Naive thymus-derived CD8-positive, alpha-beta T cell (primary cell): Measurements from ENCODE around the gene WTAP. TPM values are rescaled to one million over a fixed set of nuclear protein-coding genes. Genes with fewer than 3 reads are reported as not detected.
"Not testable (repeated sequence)": the region's sequence is repeated elsewhere in the genome, so short reads cannot be mapped to it uniquely, and the experiment has no call there.

ENCODE experiments used
- ATAC-seq, 2 donors: fragments of 150-1000 bp; cut with Tn5 transposase in 1 of 2; sonication (Bioruptor Pico), chemical (Tn5 transposase) in 1 of 2; 1 replicate in 1 of 2; 2 replicates in 1 of 2; pipeline ENCODE4 v1.10.0; 2021; ENCODE audit warnings: mild to moderate bottlenecking in 2 of 2, moderate library complexity in 2 of 2
- POLR2A ChIA-PET: fragments of 350-600 bp; sonication (Branson Sonifier 250); formaldehyde crosslinking; loops from one replicate; lab custom pipeline; 2021; ENCODE audit warnings: antibody characterized with exemption; lab: Charles Lee
- DNase-seq, 10 donors: peaks; one replicate each; pipeline versions ENCODE4 v3.0.0 to v3.0.0-alpha.2; 2020 to 2022
- H3K27ac Mint-ChIP-seq, 10 donors: one replicate each; pipeline ENCODE4 v1.8.0; 2020 to 2022; ENCODE audit warnings: mild to moderate bottlenecking in 10 of 10, mixed read lengths in 10 of 10, moderate library complexity in 4 of 10, inconsistent platforms in 1 of 10
- H3K27me3 Mint-ChIP-seq, 5 donors: one replicate each; pipeline ENCODE4 v1.8.0; 2021 to 2022; ENCODE audit warnings: mixed read lengths in 5 of 5
- H3K36me3 Mint-ChIP-seq, 3 donors: one replicate each; pipeline ENCODE4 v1.8.0; 2020 to 2022; ENCODE audit warnings: mixed read lengths in 3 of 3, mild to moderate bottlenecking in 2 of 3, inconsistent platforms in 1 of 3
- H3K4me1 Mint-ChIP-seq, 4 donors: one replicate each; pipeline ENCODE4 v1.8.0; 2021 to 2022; ENCODE audit warnings: mixed read lengths in 4 of 4
- H3K4me3 Mint-ChIP-seq, 10 donors: one replicate each; pipeline ENCODE4 v1.8.0; 2020 to 2022; ENCODE audit warnings: mild to moderate bottlenecking in 10 of 10, mixed read lengths in 10 of 10, moderate library complexity in 6 of 10, inconsistent platforms in 1 of 10
- H3K9me3 Mint-ChIP-seq, 9 donors: one replicate each; pipeline ENCODE4 v1.8.0; 2020 to 2022; ENCODE audit warnings: mixed read lengths in 9 of 9, mild to moderate bottlenecking in 3 of 9, inconsistent platforms in 1 of 9, moderate library complexity in 1 of 9
- polyA plus RNA-seq, 3 donors: library from polyadenylated mRNA; unstranded; fragments of 300-500 nt; fragmentation: Illumina TruSeq; gene quantifications; one replicate each; pipeline ENCODE4 v1.2.3, GENCODE V29; 2021
- total RNA-seq, 8 experiments: library from RNA in 2 of 8; stranded (reverse) in 2 of 8; gene quantifications; one replicate each; pipeline ENCODE4 v1.2.3 and lab custom pipeline; 2021 to 2026

The WTAP gene
- total and polyA plus RNA-seq, 5 experiments from 2014 or later: 104 to 159 (median 128) TPM

- peaks cover 15 to 40% (median 25%) of the 10 kb centered on the region in 4 donors for H3K4me1 Mint-ChIP-seq
- not testable (repeated sequence) for ATAC-seq, DNase-seq, H3K27ac Mint-ChIP-seq, H3K36me3 Mint-ChIP-seq, H3K4me3 Mint-ChIP-seq, H3K27me3 Mint-ChIP-seq
- H3K9me3 Mint-ChIP-seq: peaks cover 0 to 11% (median 0%) of the 10 kb centered on the region in 9 donors
- POLR2A ChIA-PET: interaction anchor here (0.9 to 8.9 kb wide), 2 partner anchors 9 to 28 kb away, joined by 5 to 142 read pairs; partner anchors contain the start of gene SOD2
Measured at GRCh38 chr6:159721981-159722380, 5.3 kb upstream of the WTAP start.

- peak overlapping the region in 1 of 10 donors; percentile 28 for H3K4me3 Mint-ChIP-seq
- peak overlapping the region in 2 of 10 donors; percentile 64 to 65 for H3K27ac Mint-ChIP-seq
- peaks cover 4 to 7% (median 5%) of the 10 kb centered on the region in 3 donors for H3K36me3 Mint-ChIP-seq
- DNase-seq: no peak
- ATAC-seq: no peak
- peaks cover 0 to 2% (median 0%) of the 10 kb centered on the region in 5 donors for H3K27me3 Mint-ChIP-seq
- POLR2A ChIA-PET: interaction anchor here (0.9 to 8.9 kb wide), 4 partner anchors 8 to 67 kb away, joined by 3 to 142 read pairs (median 4); partner anchors contain the start of genes ACAT2, SOD2 and TCP1
- H3K4me1 Mint-ChIP-seq: peaks cover 15 to 40% (median 26%) of the 10 kb centered on the region in 4 donors
- peaks cover 0 to 11% (median 0%) of the 10 kb centered on the region in 9 donors for H3K9me3 Mint-ChIP-seq
Measured at GRCh38 chr6:159722655-159723054, 4.7 kb upstream of the WTAP start.

- POLR2A ChIA-PET: interaction anchor here (1.2 to 8.9 kb wide), 3 partner anchors 29 to 66 kb away, joined by 3 to 142 read pairs (median 3); partner anchors contain the start of genes ACAT2, SOD2 and TCP1
- Mint-ChIP-seq H3K27me3 (peaks cover 0 to 2% (median 0%) of the 10 kb centered on the region in 5 donors), H3K9me3 (peaks cover 0 to 11% (median 0%) of the 10 kb centered on the region in 9 donors), H3K4me1 (peaks cover 15 to 40% (median 28%) of the 10 kb centered on the region in 4 donors), H3K4me3 (peak overlapping the region in 1 of 10 donors; percentile 4), H3K36me3 (peaks cover 4 to 7% (median 5%) of the 10 kb centered on the region in 3 donors), H3K27ac (peak overlapping the region in 7 of 10 donors; percentile 1 to 85 (median 31))
- ATAC-seq (no peak), DNase-seq (no peak)
Measured at GRCh38 chr6:159723259-159723658, 4.0 kb upstream of the WTAP start.

GRCh38 chr6:159724778-159725177 lies 2.5 kb upstream of the WTAP start:
- no peak for ATAC-seq
- H3K9me3 Mint-ChIP-seq: peaks cover 0 to 11% (median 0%) of the 10 kb centered on the region in 9 donors
- peak overlapping the region; percentile 20 to 99 (median 70) for H3K27ac Mint-ChIP-seq
- peaks cover 4 to 7% (median 5%) of the 10 kb centered on the region in 3 donors for H3K36me3 Mint-ChIP-seq
- DNase-seq: no peak
- peaks cover 19 to 54% (median 43%) of the 10 kb centered on the region in 4 donors for H3K4me1 Mint-ChIP-seq
- POLR2A ChIA-PET: interaction anchor here (0.7 to 8.9 kb wide), 4 partner anchors 31 to 131 kb away, joined by 3 to 142 read pairs (median 84); partner anchors contain the start of genes ACAT2, MRPL18, SOD2 and TCP1
- peaks cover 0 to 2% (median 0%) of the 10 kb centered on the region in 5 donors for H3K27me3 Mint-ChIP-seq
- peak overlapping the region in 6 of 10 donors; percentile 12 to 63 (median 40) for H3K4me3 Mint-ChIP-seq

GRCh38 chr6:159725208-159725607 lies 2.1 kb upstream of the WTAP start:
- peaks cover 0 to 11% (median 0%) of the 10 kb centered on the region in 9 donors for H3K9me3 Mint-ChIP-seq
- not testable (repeated sequence) for H3K36me3 Mint-ChIP-seq, ATAC-seq, DNase-seq, H3K27me3 Mint-ChIP-seq
- peak overlapping the region in 4 of 10 donors; percentile 12 to 52 (median 40) for H3K4me3 Mint-ChIP-seq
- POLR2A ChIA-PET: interaction anchor here (1.2 to 8.9 kb wide), 4 partner anchors 31 to 72 kb away, joined by 3 to 142 read pairs (median 84); partner anchors contain the start of genes ACAT2, MRPL18, SOD2 and TCP1
- H3K27ac Mint-ChIP-seq: peak overlapping the region in 9 of 10 donors; percentile 20 to 99 (median 73)
- peaks cover 19 to 55% (median 46%) of the 10 kb centered on the region in 4 donors for H3K4me1 Mint-ChIP-seq

- Mint-ChIP-seq H3K27ac (peak overlapping the region; percentile 97 to 99 (median 99)), H3K4me1 (peaks cover 21 to 62% (median 52%) of the 10 kb centered on the region in 4 donors), H3K27me3 (peaks cover 0 to 2% (median 0%) of the 10 kb centered on the region in 5 donors), H3K9me3 (peaks cover 0 to 11% (median 0%) of the 10 kb centered on the region in 9 donors), H3K4me3 (peak overlapping the region; percentile 88 to 96 (median 96)), H3K36me3 (peaks cover 5 to 15% (median 10%) of the 10 kb centered on the region in 3 donors)
- POLR2A ChIA-PET: interaction anchor here (0.7 to 8.9 kb wide), 23 partner anchors 9 to 737 kb away, joined by 3 to 142 read pairs (median 4); partner anchors contain the start of genes ACAT2, MRPL18, SOD2 and TCP1
- DNase-seq (no peak), ATAC-seq (peak; percentile 11 to 29)
Measured at GRCh38 chr6:159726255-159726917, 920 bp upstream of the WTAP start.

- POLR2A ChIA-PET: interaction anchor here (0.8 to 8.9 kb wide), 15 partner anchors 10 to 255 kb away, joined by 3 to 142 read pairs (median 5); partner anchors contain the start of genes ACAT2, MRPL18, SOD2 and TCP1
- H3K9me3 Mint-ChIP-seq: peaks cover 0 to 8% (median 0%) of the 10 kb centered on the region in 9 donors
- H3K4me1 Mint-ChIP-seq: peaks cover 24 to 69% (median 61%) of the 10 kb centered on the region in 4 donors
- DNase-seq (no peak), ATAC-seq (peak; percentile 25 to 31)
- peaks cover 5 to 19% (median 5%) of the 10 kb centered on the region in 3 donors for H3K36me3 Mint-ChIP-seq
- peaks cover 0 to 2% (median 0%) of the 10 kb centered on the region in 5 donors for H3K27me3 Mint-ChIP-seq
- peak overlapping the region; percentile 81 to 99 (median 93) for H3K27ac Mint-ChIP-seq
- peak overlapping the region; percentile 82 to 94 (median 90) for H3K4me3 Mint-ChIP-seq
Measured at GRCh38 chr6:159727717-159728445, 575 bp downstream of the WTAP start.

GRCh38 chr6:159728531-159728964 lies 1.2 kb downstream of the WTAP start:
- Mint-ChIP-seq H3K4me1 (peaks cover 20 to 71% (median 59%) of the 10 kb centered on the region in 4 donors), H3K36me3 (peaks cover 0 to 23% (median 3%) of the 10 kb centered on the region in 3 donors), H3K27ac (peak overlapping the region; percentile 81 to 99 (median 93)), H3K9me3 (peaks cover 0 to 2% (median 0%) of the 10 kb centered on the region in 9 donors), H3K4me3 (peak overlapping the region; percentile 82 to 94 (median 90)), H3K27me3 (peaks cover 0 to 2% (median 0%) of the 10 kb centered on the region in 5 donors)
- DNase-seq (no peak), ATAC-seq (no peak)
- POLR2A ChIA-PET: interaction anchor here (1.6 to 8.9 kb wide), 4 partner anchors 9 to 62 kb away, joined by 5 to 142 read pairs (median 49); partner anchors contain the start of genes ACAT2, MRPL18, SOD2 and TCP1

- POLR2A ChIA-PET: interaction anchor here (1.6 to 8.9 kb wide), 4 partner anchors 8 to 61 kb away, joined by 5 to 142 read pairs (median 49); partner anchors contain the start of genes ACAT2, MRPL18, SOD2 and TCP1
- H3K4me3 Mint-ChIP-seq: peak overlapping the region; percentile 82 to 94 (median 90)
- DNase-seq: no peak
- peaks cover 20 to 78% (median 66%) of the 10 kb centered on the region in 4 donors for H3K4me1 Mint-ChIP-seq
- ATAC-seq: no peak
- H3K9me3 Mint-ChIP-seq: peaks cover 0 to 2% (median 0%) of the 10 kb centered on the region in 9 donors
- H3K36me3 Mint-ChIP-seq: peaks cover 0 to 28% (median 3%) of the 10 kb centered on the region in 3 donors
- peaks cover 0 to 2% (median 0%) of the 10 kb centered on the region in 5 donors for H3K27me3 Mint-ChIP-seq
- peak overlapping the region in 9 of 10 donors; percentile 56 to 99 (median 87) for H3K27ac Mint-ChIP-seq
Measured at GRCh38 chr6:159729598-159730331, 2.5 kb downstream of the WTAP start.

- Mint-ChIP-seq H3K27me3 (peaks cover 0 to 2% (median 0%) of the 10 kb centered on the region in 5 donors), H3K36me3 (peaks cover 0 to 28% (median 3%) of the 10 kb centered on the region in 3 donors), H3K9me3 (peaks cover 0 to 2% (median 0%) of the 10 kb centered on the region in 9 donors), H3K4me3 (peak overlapping the region; percentile 20 to 93 (median 60)), H3K4me1 (peaks cover 20 to 78% (median 67%) of the 10 kb centered on the region in 4 donors), H3K27ac (peak overlapping the region in 5 of 10 donors; percentile 15 to 93 (median 34))
- POLR2A ChIA-PET: interaction anchor here (3.7 to 8.9 kb wide), 3 partner anchors 30 to 60 kb away, joined by 17 to 142 read pairs (median 81); partner anchors contain the start of genes ACAT2, MRPL18, SOD2 and TCP1
- ATAC-seq (no peak), DNase-seq (no peak)
Measured at GRCh38 chr6:159730332-159730676, 3.0 kb downstream of the WTAP start.
